GM23248 (cell line): ENCODE data around the gene CACUL1. TPM values are rescaled to one million over a fixed set of nuclear protein-coding genes. Genes with fewer than 3 reads are reported as not detected.
"Not testable (repeated sequence)": the region's sequence is repeated elsewhere in the genome, so short reads cannot be mapped to it uniquely, and the experiment has no call there.

ENCODE experiments used
- DNase-seq: peaks from one replicate; pipeline ENCODE4 v3.0.0-alpha.2; 2015
- H2AFZ ChIP-seq: fragments of 200-600 bp; sonication (generic); 2 replicates; pipeline ENCODE4 v1.6.1; 2016; ENCODE audit warnings: antibody characterized with exemption
- H3F3A ChIP-seq: fragments of 200-600 bp; sonication (generic); 2 replicates; pipeline ENCODE4 v1.6.1; 2016; ENCODE audit warnings: mild to moderate bottlenecking, antibody characterized with exemption, mixed run types; ENCODE audit not compliant: insufficient read depth
- H3K27ac ChIP-seq: fragments of 200-600 bp; sonication (generic); 2 replicates; pipeline ENCODE4 v1.5.1; 2016; ENCODE audit warnings: mild to moderate bottlenecking
- H3K27me3 ChIP-seq: fragments of 200-600 bp; sonication (generic); replicated peaks from 2 replicates; pipeline ENCODE4 v1.6.1; 2016; ENCODE audit warnings: mild to moderate bottlenecking; ENCODE audit not compliant: insufficient read depth
- H3K36me3 ChIP-seq: fragments of 200-600 bp; sonication (generic); 2 replicates; pipeline ENCODE4 v1.6.1; 2016; ENCODE audit warnings: low read depth, mild to moderate bottlenecking
- H3K4me1 ChIP-seq: fragments of 200-600 bp; sonication (generic); 2 replicates; pipeline ENCODE4 v1.6.1; 2016; ENCODE audit warnings: mild to moderate bottlenecking; ENCODE audit not compliant: insufficient read depth
- H3K4me2 ChIP-seq: fragments of 200-600 bp; sonication (generic); one replicate; pipeline ENCODE4 v1.6.1; 2016; ENCODE audit warnings: mild to moderate bottlenecking; ENCODE audit not compliant: unreplicated experiment
- H3K4me3 ChIP-seq: fragments of 200-600 bp; sonication (generic); 2 replicates; pipeline ENCODE4 v1.5.1; 2016; ENCODE audit warnings: mild to moderate bottlenecking
- H3K79me2 ChIP-seq: fragments of 200-600 bp; sonication (generic); 2 replicates; pipeline ENCODE4 v1.6.1; 2016; ENCODE audit warnings: mild to moderate bottlenecking; ENCODE audit not compliant: insufficient read depth
- H3K9ac ChIP-seq: fragments of 200-600 bp; sonication (generic); 2 replicates; pipeline ENCODE4 v1.6.1; 2016; ENCODE audit warnings: mild to moderate bottlenecking
- H3K9me2 ChIP-seq: fragments of 200-600 bp; sonication (generic); 2 replicates; pipeline ENCODE4 v1.6.1; 2016; ENCODE audit warnings: mixed run types, mild to moderate bottlenecking, moderate library complexity; ENCODE audit not compliant: insufficient read depth
- H3K9me3 ChIP-seq: fragments of 200-600 bp; sonication (generic); one replicate; pipeline ENCODE4 v1.6.1; 2017; ENCODE audit warnings: low read depth
- H4K20me1 ChIP-seq: fragments of 200-600 bp; sonication (generic); 2 replicates; pipeline ENCODE4 v1.6.0; 2016; ENCODE audit not compliant: insufficient read depth
- EZH2 ChIP-seq: fragments of 200-600 bp; sonication (generic); IDR thresholded peaks from 2 replicates; pipeline ENCODE4 v1.6.1; 2018; ENCODE audit warnings: antibody characterized with exemption, mild to moderate bottlenecking; ENCODE audit not compliant: insufficient read depth, poor library complexity, severe bottlenecking
- EZH2phosphoT487 ChIP-seq: fragments of 200-600 bp; sonication (generic); IDR thresholded peaks from 2 replicates; pipeline ENCODE4 v1.6.1; 2018; ENCODE audit warnings: antibody characterized with exemption, moderate library complexity, mild to moderate bottlenecking, low read depth; ENCODE audit not compliant: insufficient read depth
- whole genome bisulfite sequencing, 2 experiments: methylation state at CpG; one replicate each; pipeline ENCODE4 v1.1.6; 2015 to 2017; ENCODE audit warnings: low lambda C conversion rate in 2 of 2, low coverage in 1 of 2; ENCODE audit errors: missing lambda C conversion rate in 2 of 2; 5-methylcytosine and 5-hydroxymethylcytosine counted together
- in situ Hi-C: fragments of 300-500 bp; cut with MboI; formaldehyde crosslinking; loops from 2 replicates; pipeline ENCODE4 v1.15.0; 2020
- polyA plus RNA-seq: library from polyadenylated mRNA; unstranded; fragments of >200 nt; fragmentation: Nextera tagmentation; extraction: Ambion mirVana; gene quantifications from 2 replicates; pipeline ENCODE4 v1.2.1, GENCODE V29; 2016
- total RNA-seq: library from RNA; depleted of rRNA; stranded (reverse); fragments of >200 nt; shearing (Covaris generic); gene quantifications from 2 replicates; pipeline ENCODE4 v1.2.3, GENCODE V29; 2014

Gene CACUL1
- total and polyA plus RNA-seq, 2 experiments from 2014 or later: 14.8 to 27.1 TPM

- H3K9me2 ChIP-seq: no peaks in the 10 kb centered on the region
- peak; percentile 21 for DNase-seq
- no peak overlapping the region for H2AFZ ChIP-seq
- H3F3A ChIP-seq: 0 out of 2 replicates have a peak, but pooled peaks cover 9% of the 10 kb centered on the region
- H3K4me3 ChIP-seq: no peak overlapping the region
- H3K27me3 ChIP-seq: no peaks in the 10 kb centered on the region
- H3K36me3 ChIP-seq: no peaks in the 10 kb centered on the region
- H3K27ac ChIP-seq: no peak overlapping the region
- H3K4me2 ChIP-seq: no peak overlapping the region
- H3K9ac ChIP-seq: no peak overlapping the region
- TF ChIP-seq EZH2phosphoT487 (no peak), EZH2 (no peak)
- in situ Hi-C loops: no loop called here
- WGBS, 2 experiments: 95 to 100% methylated on average over 1 of the region's 1 CpG
- H4K20me1 ChIP-seq: 0 out of 2 replicates have a peak, but pooled peaks cover 4% of the 10 kb centered on the region
- no peaks in the 10 kb centered on the region for H3K9me3 ChIP-seq
- peaks cover 85% of the 10 kb centered on the region for H3K79me2 ChIP-seq
- peaks cover 21% of the 10 kb centered on the region for H3K4me1 ChIP-seq
Measured at GRCh38 chr10:118751265-118751664, 3.5 kb downstream of the CACUL1 start.

GRCh38 chr10:118748041-118748440 is 6.7 kb downstream of the CACUL1 start:
- Histone ChIP-seq H3K9ac (no peak overlapping the region), H3K36me3 (no peaks in the 10 kb centered on the region), H3K4me2 (no peak overlapping the region), H4K20me1 (0 out of 2 replicates have a peak, but pooled peaks cover 2% of the 10 kb centered on the region), H3K79me2 (peaks cover 100% of the 10 kb centered on the region), H3K9me2 (no peaks in the 10 kb centered on the region), H3K4me1 (peaks cover 49% of the 10 kb centered on the region), H3K27me3 (no peaks in the 10 kb centered on the region), H3F3A (peaks cover 15% of the 10 kb centered on the region), H3K4me3 (no peak overlapping the region), H3K9me3 (no peaks in the 10 kb centered on the region), H3K27ac (no peak overlapping the region), H2AFZ (no peak overlapping the region)
- in situ Hi-C loops: no loop called here
- 96 to 98% methylated on average over 6 of the region's 6 CpGs for WGBS, 2 experiments
- TF ChIP-seq EZH2phosphoT487 (no peak), EZH2 (no peak)
- DNase-seq: no peak

GRCh38 chr10:118746246-118746645 is 8.5 kb downstream of the CACUL1 start:
- Histone ChIP-seq H3K4me3 (no peak overlapping the region), H2AFZ (no peak overlapping the region), H3K27me3 (no peaks in the 10 kb centered on the region), H4K20me1 (peaks cover 9% of the 10 kb centered on the region; the same call in 1 of the 2 replicates), H3K9me3 (no peaks in the 10 kb centered on the region), H3K36me3 (no peaks in the 10 kb centered on the region), H3F3A (peaks cover 22% of the 10 kb centered on the region), H3K9me2 (no peaks in the 10 kb centered on the region), H3K79me2 (peaks cover 98% of the 10 kb centered on the region), H3K27ac (no peak overlapping the region), H3K4me1 (peaks cover 49% of the 10 kb centered on the region), H3K4me2 (no peak overlapping the region), H3K9ac (no peak overlapping the region)
- 64 to 72% methylated on average over 4 of the region's 4 CpGs for WGBS, 2 experiments
- DNase-seq: no peak
- TF ChIP-seq EZH2phosphoT487 (no peak), EZH2 (no peak)
- in situ Hi-C loops: no loop called here

DNA sequence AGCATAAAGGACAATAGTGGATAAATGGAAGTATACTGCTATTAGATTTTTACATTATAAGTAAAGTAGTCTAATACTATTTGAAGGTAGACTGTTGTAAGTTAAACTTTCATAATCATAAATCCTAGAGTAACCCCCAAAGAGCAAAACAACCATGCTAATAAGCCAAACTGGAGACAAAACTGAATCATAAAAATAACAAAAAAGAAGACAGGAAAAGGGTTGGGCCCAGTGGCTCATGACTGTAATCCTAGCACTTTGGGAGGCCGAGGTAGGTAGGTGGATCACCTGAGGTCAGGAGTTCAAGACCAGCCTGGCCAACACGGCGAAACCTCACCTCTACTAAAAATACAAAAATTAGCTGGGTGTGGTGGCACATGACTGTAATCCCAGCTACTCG is 9.7 kb downstream of the CACUL1 start:
- no peaks in the 10 kb centered on the region for H3K9me3 ChIP-seq
- no peak overlapping the region for H2AFZ ChIP-seq
- no peak overlapping the region for H3K9ac ChIP-seq
- H3K4me2 ChIP-seq: peak overlapping the region; percentile 53
- H3K79me2 ChIP-seq: peaks cover 98% of the 10 kb centered on the region
- WGBS, 2 experiments: 93 to 96% methylated on average over 4 of the region's 4 CpGs
- H3F3A ChIP-seq: peaks cover 22% of the 10 kb centered on the region
- in situ Hi-C loops: no loop called here
- H3K9me2 ChIP-seq: no peaks in the 10 kb centered on the region
- no peak for TF ChIP-seq EZH2phosphoT487
- TF ChIP-seq EZH2: no peak
- no peak overlapping the region for H3K4me3 ChIP-seq
- DNase-seq: no peak
- no peaks in the 10 kb centered on the region for H3K27me3 ChIP-seq
- H4K20me1 ChIP-seq: peaks cover 9% of the 10 kb centered on the region; the same call in 1 of the 2 replicates
- H3K36me3 ChIP-seq: no peaks in the 10 kb centered on the region
- peak overlapping the region; percentile 19; the same call in 1 of the 2 replicates for H3K27ac ChIP-seq
- H3K4me1 ChIP-seq: peaks cover 49% of the 10 kb centered on the region

DNA sequence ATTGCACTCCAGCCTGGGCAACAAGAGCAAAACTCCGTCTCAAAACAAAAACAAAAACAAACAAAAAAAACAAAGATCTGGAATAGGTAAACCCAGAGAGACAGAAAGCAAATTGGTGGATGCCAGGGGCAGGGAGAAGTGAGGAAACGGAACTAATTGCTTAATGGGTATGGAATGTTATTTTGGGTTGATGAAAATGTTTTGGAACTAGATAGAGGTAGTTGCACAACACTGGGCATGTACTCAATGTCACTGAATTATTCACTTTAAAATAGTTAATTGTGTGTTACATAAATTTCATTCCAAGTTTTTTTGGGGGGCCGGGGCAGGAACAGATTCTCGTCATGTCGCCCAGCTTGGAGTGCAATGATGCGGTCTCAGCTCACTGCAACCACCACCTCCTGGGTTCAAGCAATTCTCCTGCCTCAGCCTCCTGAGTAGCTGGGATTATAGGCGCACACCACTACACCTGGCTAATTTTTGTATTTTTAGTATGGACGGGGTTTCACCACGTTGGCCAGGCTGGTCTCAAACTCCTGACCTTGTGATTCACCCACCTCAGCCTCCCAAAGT is 10.3 kb downstream of the CACUL1 start:
- H3K9ac ChIP-seq, H3K36me3 ChIP-seq, H3K9me3 ChIP-seq, H3K4me3 ChIP-seq, H3K27me3 ChIP-seq, H2AFZ ChIP-seq, H3K9me2 ChIP-seq, H4K20me1 ChIP-seq, in situ Hi-C loops: not testable (repeated sequence)
- peaks cover 49% of the 10 kb centered on the region for H3K4me1 ChIP-seq
- H3F3A ChIP-seq: peaks cover 22% of the 10 kb centered on the region
- 33 to 35% methylated on average over 9 of the region's 9 CpGs for WGBS, 2 experiments
- peak overlapping the region; percentile 19; the same call in 1 of the 2 replicates for H3K27ac ChIP-seq
- peak overlapping the region; percentile 53 for H3K4me2 ChIP-seq
- peak; percentile 56 for DNase-seq
- H3K79me2 ChIP-seq: peaks cover 98% of the 10 kb centered on the region
